Activated naive CD4-positive, alpha-beta T cell (primary cell): ENCODE data around the gene SLIT2.

ENCODE experiments used
- DNase-seq, 4 experiments: peaks; one replicate each; lab custom pipeline; 2025; lab: John Stamatoyannopoulos, UW

SLIT2 gene

GRCh38 chr4:20251796-20252655, at the start of gene SLIT2:
Gene SLIT2 (plus strand): TSS chr4:20251905. CDS start chr4:20253816, 1,911 bp downstream.
- no peak for DNase-seq

GRCh38 chr4:20203508-20203907, 48.2 kb upstream of the SLIT2 start:
- DNase-seq: no peak

- no peak for DNase-seq
Measured at GRCh38 chr4:20217521-20217920, 34.2 kb upstream of the SLIT2 start.

- no peak for DNase-seq
Measured at GRCh38 chr4:20217951-20218350, 33.8 kb upstream of the SLIT2 start.

- no peak for DNase-seq
Measured at GRCh38 chr4:20219521-20219920, 32.2 kb upstream of the SLIT2 start.

GRCh38 chr4:20237894-20238537, 13.7 kb upstream of the SLIT2 start:
- DNase-seq: no peak

GRCh38 chr4:20248155-20248558, 3.5 kb upstream of the SLIT2 start:
- no peak for DNase-seq

- DNase-seq: no peak
Measured at GRCh38 chr4:20249333-20249732, 2.4 kb upstream of the SLIT2 start.

GRCh38 chr4:20251031-20251795, 492 bp upstream of the SLIT2 start:
- DNase-seq: no peak

GRCh38 chr4:20252656-20253282, 1.1 kb downstream of the SLIT2 start:
- no peak for DNase-seq

- no peak for DNase-seq
Measured at GRCh38 chr4:20253283-20253734, 1.6 kb downstream of the SLIT2 start.

GRCh38 chr4:20253735-20254409, 2.2 kb downstream of the SLIT2 start:
- no peak for DNase-seq

- DNase-seq: no peak
Measured at GRCh38 chr4:20254511-20255250, 3.0 kb downstream of the SLIT2 start.

- no peak for DNase-seq
Measured at GRCh38 chr4:20255251-20255586, 3.5 kb downstream of the SLIT2 start.

GRCh38 chr4:20255823-20256222, 4.1 kb downstream of the SLIT2 start:
- no peak for DNase-seq

GRCh38 chr4:20256381-20256881, 4.7 kb downstream of the SLIT2 start:
- DNase-seq: no peak

GRCh38 chr4:20259707-20260106, 8.0 kb downstream of the SLIT2 start:
- no peak for DNase-seq

- DNase-seq: no peak
Measured at GRCh38 chr4:20260821-20261220, 9.1 kb downstream of the SLIT2 start.

GRCh38 chr4:20262221-20262620, 10.5 kb downstream of the SLIT2 start:
- no peak for DNase-seq

- DNase-seq: no peak
Measured at GRCh38 chr4:20264688-20265087, 13.0 kb downstream of the SLIT2 start.

GRCh38 chr4:20265726-20266125, 14.0 kb downstream of the SLIT2 start:
- no peak for DNase-seq
